Measurements from ENCODE around the gene TSPAN9.

TSPAN9 gene

DNA sequence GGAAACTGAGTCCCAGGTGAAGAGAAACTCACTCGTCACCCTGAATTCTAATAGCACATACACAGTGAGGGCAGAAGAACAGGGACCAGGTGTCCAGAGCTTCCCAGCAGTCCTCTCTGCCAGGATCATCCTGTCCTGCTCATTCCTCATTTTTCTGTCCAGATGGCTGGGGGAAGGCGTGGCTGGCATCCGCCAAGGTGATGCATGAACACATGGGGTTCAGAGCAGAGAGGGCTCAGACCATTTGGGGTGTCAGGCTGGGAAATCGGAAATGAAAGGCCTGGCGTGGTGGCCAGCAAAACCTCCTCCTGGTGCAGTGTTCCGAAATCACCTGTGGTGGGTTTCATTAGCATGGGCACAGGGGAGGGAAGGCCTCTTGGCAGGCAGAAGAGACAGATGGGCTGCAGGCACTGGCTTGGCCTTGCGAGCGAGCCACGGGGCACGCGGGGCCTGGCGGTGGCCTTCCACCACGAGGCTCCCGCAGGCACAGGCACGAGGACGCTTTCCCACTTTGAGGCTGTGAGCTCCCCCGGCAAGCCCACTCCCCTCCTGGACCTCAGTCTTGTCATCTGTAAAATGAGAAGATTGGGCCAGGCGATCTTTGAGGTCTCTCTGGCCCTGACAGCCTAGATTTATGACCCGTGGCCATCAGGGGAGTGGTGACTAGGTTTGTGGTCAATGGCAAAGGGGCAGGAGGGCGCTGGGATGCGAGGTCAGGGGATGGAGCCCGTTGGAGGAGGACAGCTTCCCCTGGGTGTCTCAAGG lies 68.5 kb downstream of the TSPAN9 start:
- no peak for DNase-seq

- DNase-seq: no peak
These were observed 70.1 kb downstream of the TSPAN9 start for GRCh38 chr12:3147260-3147659.

DNA sequence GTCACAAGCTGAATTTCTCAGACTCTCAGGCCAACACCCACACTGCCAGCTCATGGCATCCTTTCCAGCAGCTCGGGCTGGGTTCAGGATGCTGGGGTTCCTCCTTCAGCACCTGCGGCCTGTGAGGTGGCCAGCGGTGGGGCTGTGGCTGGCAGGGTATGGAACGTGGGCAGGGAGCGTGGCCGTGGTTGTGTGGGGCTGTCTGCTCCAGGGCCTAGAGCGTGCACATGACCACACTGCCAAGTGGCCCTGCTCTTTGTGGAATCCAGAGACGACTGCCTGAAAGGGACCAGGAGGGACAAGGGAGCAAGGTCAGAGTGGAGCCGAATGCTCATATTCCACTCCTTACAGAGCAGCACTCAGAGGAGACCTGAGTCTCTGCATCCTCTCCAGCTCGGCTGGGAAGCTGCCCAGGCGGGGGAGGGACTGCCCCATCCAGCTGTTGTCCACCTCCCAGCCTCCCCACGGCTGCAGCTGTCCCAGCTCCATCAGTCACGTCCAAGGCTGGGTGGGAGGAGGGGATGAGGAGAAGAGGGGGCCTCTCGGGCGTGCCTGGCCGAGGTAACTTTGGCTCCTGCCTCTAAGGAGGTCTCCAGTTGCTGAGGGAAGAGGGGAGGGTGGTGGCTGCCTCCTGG lies 71.3 kb downstream of the TSPAN9 start:
- no peak for DNase-seq

DNA sequence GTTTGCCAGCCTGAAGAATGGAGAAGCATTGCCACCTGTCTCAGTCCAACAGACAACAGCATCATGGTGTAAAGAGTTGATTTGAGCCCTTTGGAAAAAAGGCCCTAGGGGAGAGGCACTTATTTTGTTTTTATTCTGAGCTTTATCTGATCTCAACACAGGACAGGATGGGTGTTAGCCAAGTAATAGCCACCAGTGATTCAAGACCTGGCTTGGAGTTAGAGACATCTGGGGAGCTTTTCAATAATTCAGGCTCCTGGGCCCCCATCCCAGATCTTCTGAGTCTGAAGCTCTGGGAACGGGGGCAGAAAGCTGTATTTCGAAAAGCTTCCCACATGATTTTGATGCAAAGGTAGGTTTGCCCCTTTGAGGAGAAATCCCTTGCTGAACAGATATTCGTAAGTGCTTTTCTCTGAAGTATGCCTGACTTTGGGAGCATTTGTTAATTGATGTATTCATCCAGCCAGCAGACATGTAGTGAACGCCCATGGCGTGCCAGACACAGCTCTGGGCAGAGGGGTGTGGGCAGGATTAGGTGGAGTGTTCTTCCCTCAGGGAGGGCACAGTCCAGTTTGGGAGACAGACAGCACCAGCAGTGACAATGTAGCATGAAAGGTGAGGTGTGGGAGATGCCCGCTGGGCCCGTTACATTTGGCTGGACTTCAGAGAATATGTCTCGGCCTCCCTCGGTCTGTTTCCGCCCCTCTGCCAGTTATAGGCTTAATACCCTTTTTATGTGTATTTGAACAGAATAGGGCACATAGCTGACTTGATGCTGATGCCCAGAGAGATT lies 72.5 kb downstream of the TSPAN9 start:
- no peak for DNase-seq

DNA sequence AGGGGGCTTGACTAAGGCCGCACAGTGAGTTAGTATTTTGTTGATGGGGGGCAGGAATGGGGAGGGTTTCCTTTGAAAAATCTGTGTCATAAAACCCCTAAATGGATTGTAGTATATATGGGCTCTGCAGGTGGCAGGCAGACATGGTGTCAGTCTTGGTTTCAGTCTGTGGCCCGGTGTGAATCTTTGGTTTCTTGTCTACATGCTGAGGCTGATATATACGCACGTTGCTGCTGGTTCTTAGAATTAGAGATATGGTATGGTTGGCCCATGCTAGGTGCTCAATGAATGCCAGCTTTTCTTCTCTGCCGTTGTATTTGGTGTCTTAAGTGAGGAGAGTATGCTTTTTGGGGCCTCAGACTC lies 73.1 kb downstream of the TSPAN9 start:
- no peak for DNase-seq

- no peak for DNase-seq
These were observed 74.0 kb downstream of the TSPAN9 start for GRCh38 chr12:3150931-3151835.

DNA sequence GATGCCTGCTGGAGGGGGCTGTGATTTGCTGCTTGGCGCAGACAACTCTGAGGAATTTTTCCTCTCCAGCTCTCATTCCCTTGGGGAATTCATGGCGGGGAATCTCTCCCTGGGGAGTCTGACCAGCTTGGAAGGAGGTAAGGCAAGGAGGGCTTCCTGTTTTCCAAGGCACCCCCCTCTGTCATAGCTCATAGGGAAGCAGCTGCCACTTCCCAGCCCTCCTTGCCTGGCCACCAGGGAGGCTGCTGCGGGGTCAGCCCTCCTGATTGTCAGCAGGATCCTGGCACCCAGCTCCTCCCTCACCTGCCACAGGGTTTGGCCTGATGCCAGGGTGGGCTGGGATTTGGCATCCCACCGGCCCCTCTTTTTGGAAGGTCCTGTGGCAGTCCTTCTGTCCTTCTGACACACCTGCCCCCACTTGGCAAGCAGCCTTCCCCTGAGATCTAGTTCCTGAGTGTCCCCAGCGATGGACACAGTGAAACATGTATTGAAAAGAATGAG lies 74.9 kb downstream of the TSPAN9 start:
- no peak for DNase-seq

DNA sequence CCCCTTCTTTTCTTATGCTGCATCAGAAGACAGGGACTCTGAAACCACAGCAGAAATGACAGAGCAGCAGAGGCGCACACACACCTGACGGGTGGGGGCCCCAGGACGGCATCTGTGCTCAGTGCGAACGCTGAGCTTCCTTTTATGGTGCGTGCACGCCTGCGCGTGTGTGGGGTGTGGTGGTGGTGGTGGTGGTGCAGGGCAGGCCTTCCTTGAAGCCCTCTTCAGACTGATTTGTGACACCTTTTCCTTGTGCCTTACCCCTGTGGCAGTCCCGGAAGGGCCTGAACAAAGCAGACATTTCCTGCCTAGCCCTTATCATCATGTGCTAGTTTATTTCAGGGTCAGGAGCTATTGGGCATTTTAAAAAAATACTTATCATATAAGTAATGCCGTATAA lies 75.7 kb downstream of the TSPAN9 start:
- DNase-seq: peak; percentile 14

GRCh38 chr12:3154006-3154405 lies 76.8 kb downstream of the TSPAN9 start:
- DNase-seq: no peak

GRCh38 chr12:3155702-3156370 lies 78.7 kb downstream of the TSPAN9 start:
- DNase-seq: no peak

DNA sequence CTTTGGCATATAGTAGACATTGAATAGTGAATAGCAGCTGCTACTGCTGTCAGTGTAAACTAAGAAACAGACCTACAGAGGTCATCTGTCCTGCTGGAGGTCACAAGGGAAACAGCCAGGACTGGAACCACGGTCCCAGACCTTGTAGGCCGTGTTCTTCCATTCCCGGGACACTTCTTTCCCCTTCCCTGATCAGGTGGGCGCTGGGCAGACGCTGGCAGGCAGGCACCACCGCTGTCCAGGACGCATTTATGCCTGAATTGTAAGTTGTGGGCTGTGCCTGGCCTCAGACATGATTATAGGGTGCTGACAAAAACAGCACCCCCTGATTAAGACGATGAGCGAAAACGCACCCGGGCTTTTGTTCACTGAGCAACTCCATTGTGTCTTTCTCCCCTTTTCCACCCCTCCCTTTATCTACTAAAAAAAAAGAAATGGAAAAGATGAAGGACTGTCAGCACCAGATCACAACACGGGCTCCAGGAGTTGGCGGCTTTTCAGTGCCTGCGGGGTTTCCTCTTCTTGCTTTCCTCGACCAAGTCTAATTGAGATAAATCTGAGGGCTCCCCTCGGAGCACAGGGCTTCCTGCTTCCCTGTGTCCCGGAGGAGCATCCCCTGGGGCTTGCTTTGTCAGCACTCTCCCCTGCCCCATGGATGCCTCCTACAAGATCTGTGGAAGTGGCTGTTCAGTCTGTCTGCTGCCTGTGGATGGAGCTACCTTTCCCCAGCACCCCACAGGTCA lies 80.6 kb downstream of the TSPAN9 start:
- no peak for DNase-seq

- no peak for DNase-seq
These were observed 81.8 kb downstream of the TSPAN9 start for GRCh38 chr12:3158851-3159465.

- no peak for DNase-seq
These were observed 82.9 kb downstream of the TSPAN9 start for GRCh38 chr12:3160081-3160480.

DNA sequence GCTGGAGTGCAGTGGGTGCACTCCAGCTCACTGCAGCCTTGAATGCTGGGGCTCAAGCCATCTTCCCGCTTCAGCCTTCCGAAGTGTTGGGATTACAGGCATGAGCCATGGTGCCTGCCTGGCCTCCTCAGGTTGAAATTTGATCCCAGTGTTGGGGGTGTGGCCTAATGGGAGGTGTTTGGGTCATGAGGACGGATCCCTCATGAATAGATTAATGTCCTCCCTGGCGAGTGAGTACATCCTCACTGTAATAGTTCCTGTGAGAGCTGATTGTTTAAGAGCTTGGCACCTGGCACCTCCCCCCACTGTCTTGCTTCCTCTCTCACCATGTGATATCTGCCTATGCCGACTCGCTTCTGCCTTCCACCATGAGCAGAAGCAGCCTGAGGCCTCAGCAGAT lies 84.7 kb downstream of the TSPAN9 start:
- DNase-seq: no peak

GRCh38 chr12:3164454-3165077 lies 87.4 kb downstream of the TSPAN9 start:
- DNase-seq: no peak

GRCh38 chr12:3165078-3165980 lies 88.2 kb downstream of the TSPAN9 start:
- DNase-seq: no peak

DNA sequence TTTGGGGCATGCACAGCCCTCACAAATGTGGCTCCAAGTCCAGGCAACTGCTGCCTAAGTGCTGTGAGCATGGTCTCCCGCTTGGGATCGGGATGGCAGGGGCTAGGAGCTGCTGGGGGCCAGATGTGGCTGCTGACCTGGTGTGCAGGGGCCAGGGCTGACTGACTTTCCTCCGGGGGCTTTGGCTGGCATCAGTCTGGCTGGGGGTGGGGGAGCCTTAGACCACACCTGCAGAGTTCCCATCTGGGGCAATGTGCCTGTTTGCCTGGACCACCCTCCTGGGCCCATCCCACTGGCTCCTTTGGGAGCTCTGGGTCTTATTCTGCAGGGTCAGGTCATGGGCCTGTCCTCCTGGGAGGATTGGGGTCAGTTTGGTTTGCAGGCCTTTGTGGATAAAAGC lies 90.5 kb downstream of the TSPAN9 start:
- DNase-seq: no peak

- DNase-seq: no peak
These were observed 91.3 kb downstream of the TSPAN9 start for GRCh38 chr12:3168223-3169221.
